Measurements from ENCODE around the gene STEAP4.
A peak's percentile ranks its signal among the peaks of the same experiment; 100 is the strongest.
"Not testable (repeated sequence)": the region's sequence is repeated elsewhere in the genome, so short reads cannot be mapped to it uniquely, and the experiment has no call there.

The STEAP4 gene

DNA sequence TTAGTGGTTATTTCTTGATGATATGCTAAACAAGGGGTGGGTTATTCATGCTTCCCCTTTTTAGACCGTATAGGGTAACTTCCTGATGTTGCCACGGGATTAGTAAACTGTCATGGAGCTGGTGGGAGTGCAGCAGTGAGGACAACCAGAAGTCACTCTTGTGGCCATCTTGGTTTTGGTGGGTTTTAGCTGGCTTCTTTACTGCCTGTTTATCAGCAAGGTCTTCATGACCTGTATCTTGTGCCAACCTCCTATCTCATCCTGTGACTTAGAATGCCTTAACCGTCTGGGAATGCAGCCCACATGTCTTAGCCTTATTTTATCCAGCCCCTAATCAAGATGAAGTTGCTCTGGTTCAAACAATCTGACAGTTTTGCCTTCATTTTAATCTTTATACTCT, 41.7 kb downstream of the STEAP4 start:
- DNase-seq = not testable (repeated sequence)

DNA sequence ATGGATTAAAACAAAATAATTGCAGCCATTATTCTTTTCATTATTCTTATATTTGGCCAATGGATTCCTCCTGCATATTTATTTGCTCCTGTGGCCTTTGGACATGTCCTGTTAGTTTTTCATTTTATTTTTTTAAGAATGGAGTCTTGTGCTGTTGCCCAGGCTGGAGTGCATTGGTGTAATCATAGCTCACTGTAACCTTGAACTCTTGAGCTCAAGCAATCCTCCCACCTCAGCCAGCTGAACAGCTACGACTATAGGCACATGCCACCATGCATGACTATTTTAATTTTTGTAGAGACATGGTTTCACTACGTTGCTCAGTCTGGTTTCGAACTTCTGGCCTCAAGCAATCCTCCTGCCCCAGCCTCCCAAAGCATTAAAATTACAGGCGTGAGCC, 44.1 kb downstream of the STEAP4 start:
- DNase-seq = no peak

GRCh38 chr7:88260719-88261118, 46.0 kb downstream of the STEAP4 start:
- DNase-seq = no peak

DNA sequence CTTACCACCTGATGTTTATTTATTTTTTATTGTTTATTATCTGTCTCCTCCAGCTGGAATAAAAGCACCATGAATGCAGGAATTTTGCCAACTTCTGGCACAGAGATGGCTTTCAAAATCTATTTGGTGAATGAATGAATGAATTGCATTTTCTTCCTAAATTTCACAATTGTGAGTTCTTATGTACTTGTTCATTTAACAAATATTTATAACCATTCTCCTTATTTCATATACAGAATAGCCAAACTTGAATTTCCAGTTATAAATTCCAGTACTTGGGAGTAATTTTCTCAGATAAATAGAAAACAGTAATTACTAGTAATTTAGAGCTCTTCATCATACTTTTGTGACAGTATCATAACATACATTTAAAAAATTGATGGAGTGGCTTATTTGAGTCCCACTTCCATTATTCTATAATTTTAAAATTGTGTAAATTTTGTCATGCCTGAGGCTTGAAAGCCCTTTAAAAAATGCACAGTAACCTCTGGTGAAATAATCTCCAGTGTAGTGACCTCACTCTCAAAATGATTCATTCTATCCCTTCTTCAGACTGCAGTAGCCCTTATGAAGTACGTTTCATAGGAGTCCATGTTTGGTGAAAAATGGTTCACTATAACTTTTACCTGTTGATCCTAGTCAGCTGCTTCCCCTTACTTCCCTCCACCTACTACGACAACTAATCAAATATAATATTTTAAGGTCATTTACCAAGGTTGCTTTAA, 46.9 kb downstream of the STEAP4 start:
- DNase-seq = no peak

DNA sequence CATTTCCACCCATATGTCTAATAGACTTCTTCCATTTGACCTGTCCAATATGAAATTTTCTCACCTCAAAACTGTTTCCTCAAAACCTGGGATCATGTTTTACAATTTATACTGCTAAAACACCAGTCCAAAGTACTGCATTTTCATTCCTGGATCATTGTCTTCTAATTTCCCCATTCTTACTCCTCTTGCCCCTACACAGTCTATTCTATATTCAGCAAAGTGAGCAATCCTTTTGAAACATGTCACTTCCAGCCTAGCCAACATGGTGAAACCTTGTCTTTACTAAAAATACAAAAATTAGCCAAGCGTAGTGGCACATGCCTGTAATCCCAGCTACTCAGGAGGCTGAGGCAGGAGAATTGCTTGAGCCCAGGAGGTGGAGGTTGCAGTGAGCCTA, 48.4 kb downstream of the STEAP4 start:
- DNase-seq = not testable (repeated sequence)

DNA sequence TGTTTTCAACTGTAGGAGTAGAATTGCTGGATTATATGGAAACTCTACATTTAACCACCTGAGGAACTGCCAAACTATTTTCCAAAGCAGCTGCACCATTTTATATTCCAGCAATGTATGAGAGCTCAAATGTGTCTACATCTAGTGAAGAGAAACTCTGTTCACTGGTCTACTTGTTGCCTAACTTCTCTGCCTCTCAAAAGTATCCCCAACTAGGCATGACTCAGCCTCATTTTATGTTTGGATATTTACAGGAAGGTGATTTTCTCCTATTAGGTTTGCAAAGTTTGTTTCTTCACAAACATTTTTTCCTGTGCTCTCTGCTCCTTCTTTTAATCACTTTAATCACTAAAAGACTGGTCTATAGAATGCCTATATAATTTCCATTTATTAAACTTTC, 49.8 kb downstream of the STEAP4 start:
- no peak for DNase-seq

DNA sequence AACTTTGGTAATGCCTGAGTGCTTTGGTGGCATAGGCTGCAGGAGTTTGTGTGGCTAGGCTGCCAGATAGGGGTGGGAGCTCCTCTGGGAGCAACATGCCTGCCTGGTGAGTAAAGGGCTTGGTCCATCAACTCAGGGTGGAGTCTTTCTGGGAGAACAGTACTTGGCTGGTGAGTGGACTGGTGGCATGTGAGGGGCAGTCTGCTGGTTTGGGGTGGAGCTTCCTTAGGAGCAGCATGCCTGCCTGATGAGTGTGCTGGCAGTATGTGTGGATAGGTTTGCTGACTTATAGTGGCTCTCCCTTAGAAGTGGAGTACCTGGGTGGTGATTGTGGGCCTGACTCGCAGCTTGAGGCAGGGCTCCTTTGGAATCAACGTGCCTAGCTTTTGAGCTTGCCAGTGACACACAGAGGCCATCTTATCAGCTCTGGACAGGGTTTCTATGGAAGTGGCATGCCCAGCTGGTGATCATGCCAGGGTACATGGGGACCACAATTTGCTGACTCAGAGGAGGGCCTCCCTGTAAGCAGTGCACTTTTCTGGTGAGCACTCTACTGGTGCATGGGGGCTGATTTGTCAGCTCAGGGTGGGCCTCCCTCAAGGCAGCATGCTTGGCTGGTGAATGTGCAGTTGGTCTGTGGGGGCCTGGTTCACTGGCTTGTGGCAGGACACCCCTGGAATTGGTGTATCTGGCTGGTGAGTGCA, 51.8 kb downstream of the STEAP4 start:
- peak; percentile 19 for DNase-seq

DNA sequence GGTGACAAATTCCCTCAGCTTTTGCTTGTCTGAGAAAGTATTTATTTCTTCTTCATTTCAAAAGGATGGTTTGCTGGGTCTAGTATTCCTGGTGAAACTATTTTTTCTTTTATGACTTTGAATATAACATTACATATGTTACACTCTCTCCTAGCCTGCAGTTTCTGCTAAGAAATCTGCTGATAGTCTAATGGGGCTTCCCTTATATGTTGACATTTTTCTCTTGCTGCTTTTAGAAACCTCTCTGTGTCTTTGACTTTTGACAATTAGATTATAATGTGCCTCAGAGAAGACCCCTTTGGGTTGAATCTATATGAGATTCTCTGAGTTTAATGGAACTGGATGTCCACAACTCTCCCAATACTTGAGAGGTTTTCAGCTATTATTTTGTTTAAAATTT, 53.1 kb downstream of the STEAP4 start:
- no peak for DNase-seq

DNA sequence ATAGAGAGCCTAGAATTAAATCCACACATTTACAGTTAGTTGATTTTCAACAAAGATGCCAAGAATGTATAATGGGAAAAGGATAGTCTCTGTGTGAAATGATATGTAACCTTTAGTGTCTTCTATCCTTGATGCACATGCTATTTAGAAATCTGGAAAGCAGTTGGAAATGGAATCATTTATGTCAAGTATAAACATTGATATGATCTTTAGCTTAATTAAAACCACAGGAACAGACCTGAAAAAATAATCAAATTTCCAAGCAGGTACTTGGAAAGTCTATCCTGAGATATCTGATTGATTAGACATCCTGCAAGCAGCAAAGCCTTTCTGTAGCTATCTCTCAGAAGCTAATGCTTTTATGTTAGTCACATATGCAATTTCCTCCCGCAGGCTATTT, 62.4 kb downstream of the STEAP4 start:
- no peak for DNase-seq

- peak; percentile 93 for DNase-seq
Observed at GRCh38 chr7:88243345-88243909, 63.3 kb downstream of the STEAP4 start.

GRCh38 chr7:88239852-88240251, 66.8 kb downstream of the STEAP4 start:
- no peak for DNase-seq

DNA sequence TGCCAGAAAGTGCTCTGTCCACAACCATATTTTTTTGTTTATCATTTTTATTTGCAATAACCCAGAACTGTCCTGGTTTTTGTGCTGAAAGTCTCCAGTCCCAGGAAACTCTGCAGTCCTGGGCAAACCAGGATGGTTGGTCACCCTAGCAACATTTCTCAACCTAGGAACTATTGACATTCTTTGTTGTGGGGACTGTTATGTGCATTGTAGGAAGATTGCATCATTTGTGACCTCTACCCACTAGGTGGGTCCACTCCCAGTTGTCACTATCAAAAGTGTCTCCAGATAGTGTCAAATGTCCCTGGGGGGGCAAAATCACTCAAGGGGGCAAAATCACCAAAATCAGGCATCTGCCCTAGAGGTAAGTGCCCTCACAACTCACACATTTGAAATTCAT, 72.9 kb downstream of the STEAP4 start:
- DNase-seq = peak; percentile 42

- DNase-seq = no peak
Observed at GRCh38 chr7:88230646-88231045, 76.0 kb downstream of the STEAP4 start.

DNA sequence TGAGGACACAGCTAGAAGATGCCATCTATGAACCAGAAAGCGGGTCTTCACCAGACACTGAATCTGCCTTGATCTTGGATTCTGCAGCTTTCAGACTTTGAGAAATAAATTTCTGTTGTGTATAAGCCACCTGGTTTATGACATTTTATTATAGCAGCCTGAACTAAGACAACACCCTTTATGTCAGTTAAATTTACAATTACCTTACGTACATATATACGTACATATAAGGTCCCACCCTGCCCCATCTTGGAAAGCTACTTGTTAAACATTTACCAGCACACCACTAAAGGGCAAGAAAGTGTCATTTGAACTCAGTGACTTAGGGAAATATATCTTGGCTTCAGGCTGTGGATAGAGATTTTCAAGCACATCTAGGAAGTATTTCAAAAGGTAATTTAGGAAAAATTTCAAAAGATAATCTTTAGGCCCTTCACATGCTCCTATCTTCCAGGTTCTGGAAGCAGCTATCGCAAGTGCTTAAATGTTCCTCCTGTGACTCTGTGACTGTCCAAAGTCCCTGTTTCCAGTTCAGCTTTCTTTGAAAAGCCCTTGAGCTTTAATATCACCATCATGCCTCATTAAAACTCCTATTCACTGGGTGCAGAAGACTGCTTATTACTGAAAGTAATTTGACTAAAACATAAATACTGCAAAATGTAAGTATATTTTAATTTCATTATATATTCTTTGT, 77.2 kb downstream of the STEAP4 start:
- DNase-seq = no peak

- peak; percentile 96 for DNase-seq
Observed at GRCh38 chr7:88226886-88227516, 79.7 kb downstream of the STEAP4 start.

DNA sequence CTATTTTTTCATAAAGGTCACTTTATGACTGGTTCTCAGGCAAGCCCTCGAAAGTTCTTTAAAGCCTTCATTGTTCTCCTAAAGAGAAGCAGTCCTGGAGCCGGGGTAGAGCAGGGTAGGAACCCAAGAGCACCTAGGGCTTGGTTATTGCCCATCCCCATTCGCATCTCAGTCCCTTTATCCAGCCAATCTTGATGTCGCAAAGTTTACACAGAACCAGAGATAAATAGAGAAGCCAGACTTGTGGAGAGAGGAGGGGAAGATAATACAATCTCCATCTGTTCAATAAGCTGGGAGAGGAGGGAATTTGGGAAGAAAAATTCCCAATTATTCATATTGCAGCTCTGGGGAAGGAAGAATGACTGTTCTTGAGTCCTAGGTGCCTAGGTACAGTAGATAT, 80.5 kb downstream of the STEAP4 start:
- DNase-seq = peak; percentile 30

DNA sequence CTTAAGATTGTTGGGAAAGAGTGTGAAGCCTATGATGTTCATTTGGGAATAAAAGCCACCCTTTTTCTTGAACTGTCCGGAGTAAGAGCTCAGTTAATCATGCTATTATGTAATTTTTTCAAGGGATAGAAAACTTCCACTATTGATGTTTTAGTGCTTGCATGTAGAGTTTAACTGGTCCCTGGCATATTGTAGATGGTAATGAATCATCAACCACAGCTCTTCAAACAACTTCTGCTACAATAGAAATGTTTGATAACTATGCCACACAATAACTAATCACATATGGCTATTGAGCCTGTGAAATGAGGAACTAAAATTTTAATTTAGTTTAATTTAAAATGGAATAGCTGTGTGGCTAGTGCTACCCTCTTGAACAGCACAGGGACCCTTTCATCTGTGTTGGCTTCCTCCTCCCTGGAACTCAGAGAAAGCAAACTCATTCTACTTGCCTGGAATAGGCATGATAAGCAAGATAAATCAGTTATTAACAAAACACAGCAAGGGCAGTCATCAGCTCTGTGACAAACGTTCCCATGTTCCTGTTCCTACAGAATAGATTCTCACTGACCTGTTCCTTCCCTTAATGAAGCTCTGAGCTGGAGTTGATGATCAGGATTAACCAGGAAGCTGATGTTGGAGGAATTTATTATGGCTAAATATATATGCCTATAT, 82.0 kb downstream of the STEAP4 start:
- peak; percentile 69 for DNase-seq

- no peak for DNase-seq
Observed at GRCh38 chr7:88223265-88223664, 83.4 kb downstream of the STEAP4 start.

All from DMS53 (cell line).